ENCODE results near the gene ADAMTSL3.

Gene ADAMTSL3

GRCh38 chr15:83616840-83617239 lies 37.1 kb upstream of the ADAMTSL3 start:
- Histone ChIP-seq H3K27me3 (ENCODE audit: insufficient read depth, low read depth) (no peaks in the 10 kb centered on the region), H3K79me2 (ENCODE audit: insufficient read depth, low read depth) (no peaks in the 10 kb centered on the region), H4K20me1 (ENCODE audit: insufficient read depth) (no peaks in the 10 kb centered on the region), H2AFZ (ENCODE audit: low read depth) (no peak overlapping the region), H3K9ac (no peak overlapping the region), H3K4me3 (IDR thresholded peaks at IDR 0.05; ENCODE audit: insufficient read depth, low read depth, low read length) (no peak overlapping the region), H3K4me2 (no peak overlapping the region), H3K27ac (no peak overlapping the region), H3K4me1 (ENCODE audit: low read depth, poor library complexity, severe bottlenecking) (no peaks in the 10 kb centered on the region), H3K36me3 (ENCODE audit: insufficient read depth) (no peaks in the 10 kb centered on the region)
- no peak for TF ChIP-seq CTCF (conservative IDR thresholded peaks at IDR 0.05; ENCODE audit: low read depth, low read length)

- H3K4me3 ChIP-seq (IDR thresholded peaks at IDR 0.05; ENCODE audit: insufficient read depth, low read depth, low read length), result no peak overlapping the region
- no peaks in the 10 kb centered on the region for H4K20me1 ChIP-seq (ENCODE audit: insufficient read depth)
- no peaks in the 10 kb centered on the region for H3K27me3 ChIP-seq (ENCODE audit: insufficient read depth, low read depth)
- H3K4me2 ChIP-seq, result no peak overlapping the region
- no peak overlapping the region for H3K27ac ChIP-seq
- no peaks in the 10 kb centered on the region for H3K79me2 ChIP-seq (ENCODE audit: insufficient read depth, low read depth)
- TF ChIP-seq CTCF (conservative IDR thresholded peaks at IDR 0.05; ENCODE audit: low read depth, low read length), result no peak
- no peaks in the 10 kb centered on the region for H3K36me3 ChIP-seq (ENCODE audit: insufficient read depth)
- no peak overlapping the region for H2AFZ ChIP-seq (ENCODE audit: low read depth)
- no peaks in the 10 kb centered on the region for H3K4me1 ChIP-seq (ENCODE audit: low read depth, poor library complexity, severe bottlenecking)
- H3K9ac ChIP-seq, result no peak overlapping the region
These were observed 27.6 kb upstream of the ADAMTSL3 start for GRCh38 chr15:83626171-83626802.

GRCh38 chr15:83631534-83631933 lies 22.4 kb upstream of the ADAMTSL3 start:
- Histone ChIP-seq H3K4me1 (ENCODE audit: low read depth, poor library complexity, severe bottlenecking) (no peaks in the 10 kb centered on the region), H2AFZ (ENCODE audit: low read depth) (no peak overlapping the region), H3K9ac (no peak overlapping the region), H3K4me3 (IDR thresholded peaks at IDR 0.05; ENCODE audit: insufficient read depth, low read depth, low read length) (no peak overlapping the region), H3K27ac (no peak overlapping the region), H3K4me2 (no peak overlapping the region), H3K79me2 (ENCODE audit: insufficient read depth, low read depth) (no peaks in the 10 kb centered on the region), H4K20me1 (ENCODE audit: insufficient read depth) (no peaks in the 10 kb centered on the region), H3K36me3 (ENCODE audit: insufficient read depth) (no peaks in the 10 kb centered on the region), H3K27me3 (ENCODE audit: insufficient read depth, low read depth) (no peaks in the 10 kb centered on the region)
- TF ChIP-seq CTCF (conservative IDR thresholded peaks at IDR 0.05; ENCODE audit: low read depth, low read length), result no peak

- H3K27me3 ChIP-seq (ENCODE audit: insufficient read depth, low read depth), result no peaks in the 10 kb centered on the region
- no peak overlapping the region for H3K4me2 ChIP-seq
- no peak overlapping the region for H2AFZ ChIP-seq (ENCODE audit: low read depth)
- TF ChIP-seq CTCF (conservative IDR thresholded peaks at IDR 0.05; ENCODE audit: low read depth, low read length), result no peak
- no peak overlapping the region for H3K4me3 ChIP-seq (IDR thresholded peaks at IDR 0.05; ENCODE audit: insufficient read depth, low read depth, low read length)
- no peaks in the 10 kb centered on the region for H4K20me1 ChIP-seq (ENCODE audit: insufficient read depth)
- no peak overlapping the region for H3K9ac ChIP-seq
- no peaks in the 10 kb centered on the region for H3K36me3 ChIP-seq (ENCODE audit: insufficient read depth)
- no peak overlapping the region for H3K27ac ChIP-seq
- H3K4me1 ChIP-seq (ENCODE audit: low read depth, poor library complexity, severe bottlenecking), result no peaks in the 10 kb centered on the region
- no peaks in the 10 kb centered on the region for H3K79me2 ChIP-seq (ENCODE audit: insufficient read depth, low read depth)
These were observed 10.7 kb upstream of the ADAMTSL3 start for GRCh38 chr15:83643201-83643600.

Measured in KMS-11 (cell line).